Muscle layer of duodenum (tissue), 2 donors: ENCODE results near the gene DSC2.

Experiments
- H3K27ac ChIP-seq: one replicate; pipeline ENCODE4 v1.7.0; 2013; ENCODE audit warnings: mild to moderate bottlenecking, low read length
- H3K27me3 ChIP-seq: one replicate; pipeline ENCODE4 v1.7.0; 2013; ENCODE audit warnings: low read depth, mild to moderate bottlenecking, control low read depth, low read length
- H3K36me3 ChIP-seq, 2 donors: one replicate each; pipeline ENCODE4 v1.7.0; 2013; ENCODE audit warnings: low read length in 2 of 2, control low read depth in 1 of 2, mild to moderate bottlenecking in 1 of 2; ENCODE audit not compliant: insufficient read depth in 2 of 2, control insufficient read depth in 1 of 2
- H3K4me1 ChIP-seq, 2 donors: one replicate each; pipeline ENCODE4 v1.7.0; 2013; ENCODE audit warnings: low read length in 2 of 2, mild to moderate bottlenecking in 2 of 2, control low read depth in 1 of 2, moderate library complexity in 1 of 2; ENCODE audit not compliant: insufficient read depth in 2 of 2, control insufficient read depth in 1 of 2
- H3K4me3 ChIP-seq, 2 donors: one replicate each; pipeline ENCODE4 v1.7.0; 2013; ENCODE audit warnings: low read length in 2 of 2, low read depth in 1 of 2, mild to moderate bottlenecking in 1 of 2
- H3K9me3 ChIP-seq, 2 donors: one replicate each; pipeline ENCODE4 v1.7.0; 2013; ENCODE audit warnings: low read length in 2 of 2, control low read depth in 1 of 2, mild to moderate bottlenecking in 1 of 2; ENCODE audit not compliant: control insufficient read depth in 1 of 2
- donor health status: healthy.

Gene DSC2

GRCh38 chr18:31061945-31062344 is 40.3 kb downstream of the DSC2 start:
- no peaks in the 10 kb centered on the region for H3K27me3 ChIP-seq
- H3K36me3 ChIP-seq: no peaks in the 10 kb centered on the region
- H3K27ac ChIP-seq: no peak overlapping the region
- no peak overlapping the region for H3K4me3 ChIP-seq
- H3K9me3 ChIP-seq: no peaks in the 10 kb centered on the region
- peaks cover 0 to 3% of the 10 kb centered on the region in 2 donors for H3K4me1 ChIP-seq

GRCh38 chr18:31058897-31059296 is 43.3 kb downstream of the DSC2 start:
- no peaks in the 10 kb centered on the region for H3K36me3 ChIP-seq
- H3K9me3 ChIP-seq: no peaks in the 10 kb centered on the region
- peaks cover 0 to 3% of the 10 kb centered on the region in 2 donors for H3K4me1 ChIP-seq
- H3K27ac ChIP-seq: no peak overlapping the region
- no peaks in the 10 kb centered on the region for H3K27me3 ChIP-seq
- H3K4me3 ChIP-seq: no peak overlapping the region

- Histone ChIP-seq H3K36me3 (no peaks in the 10 kb centered on the region), H3K9me3 (no peaks in the 10 kb centered on the region), H3K27ac (no peak overlapping the region), H3K4me1 (peaks cover 0 to 3% of the 10 kb centered on the region in 2 donors), H3K4me3 (no peak overlapping the region), H3K27me3 (no peaks in the 10 kb centered on the region)
Observed at GRCh38 chr18:31057917-31058316, 44.3 kb downstream of the DSC2 start.

- H3K27ac ChIP-seq: no peak overlapping the region
- H3K27me3 ChIP-seq: no peaks in the 10 kb centered on the region
Observed at GRCh38 chr18:31057051-31057450, 45.2 kb downstream of the DSC2 start.

GRCh38 chr18:31056296-31056695 is 45.9 kb downstream of the DSC2 start:
- Histone ChIP-seq H3K9me3 (no peaks in the 10 kb centered on the region), H3K27ac (no peak overlapping the region), H3K4me3 (no peak overlapping the region), H3K4me1 (peaks cover 0 to 3% of the 10 kb centered on the region in 2 donors), H3K36me3 (no peaks in the 10 kb centered on the region), H3K27me3 (no peaks in the 10 kb centered on the region)

More at GRCh38 chr18:31057051-31057450, 45.2 kb downstream of the DSC2 start:
- no peak overlapping the region for H3K4me3 ChIP-seq
- no peaks in the 10 kb centered on the region for H3K36me3 ChIP-seq
- H3K4me1 ChIP-seq: peaks cover 0 to 3% of the 10 kb centered on the region in 2 donors
- no peaks in the 10 kb centered on the region for H3K9me3 ChIP-seq

- H3K9me3 ChIP-seq: no peaks in the 10 kb centered on the region
- H3K4me3 ChIP-seq: no peak overlapping the region
- H3K4me1 ChIP-seq: no peaks in the 10 kb centered on the region
- no peak overlapping the region for H3K27ac ChIP-seq
- no peaks in the 10 kb centered on the region for H3K27me3 ChIP-seq
- no peaks in the 10 kb centered on the region for H3K36me3 ChIP-seq
Observed at GRCh38 chr18:31050635-31051034, 51.6 kb downstream of the DSC2 start.

GRCh38 chr18:31049189-31049588 is 53.0 kb downstream of the DSC2 start:
- no peaks in the 10 kb centered on the region for H3K36me3 ChIP-seq

GRCh38 chr18:31048216-31048615 is 54.0 kb downstream of the DSC2 start:
- H3K27ac ChIP-seq: no peak overlapping the region
- H3K36me3 ChIP-seq: no peaks in the 10 kb centered on the region
- H3K4me3 ChIP-seq: no peak overlapping the region
- peaks cover 0 to 4% of the 10 kb centered on the region in 2 donors for H3K9me3 ChIP-seq
- H3K4me1 ChIP-seq: no peaks in the 10 kb centered on the region
- peaks cover 9% of the 10 kb centered on the region for H3K27me3 ChIP-seq

More at GRCh38 chr18:31049189-31049588, 53.0 kb downstream of the DSC2 start:
- H3K9me3 ChIP-seq: peaks cover 0 to under 1% of the 10 kb centered on the region in 2 donors
- peaks cover under 1% of the 10 kb centered on the region for H3K27me3 ChIP-seq
- H3K4me1 ChIP-seq: no peaks in the 10 kb centered on the region
- H3K27ac ChIP-seq: no peak overlapping the region
- H3K4me3 ChIP-seq: no peak overlapping the region

GRCh38 chr18:31046916-31047315 is 55.3 kb downstream of the DSC2 start:
- H3K27ac ChIP-seq: no peak overlapping the region

GRCh38 chr18:31045599-31045998 is 56.6 kb downstream of the DSC2 start:
- Histone ChIP-seq H3K36me3 (no peaks in the 10 kb centered on the region), H3K27me3 (peaks cover 29% of the 10 kb centered on the region), H3K4me3 (no peak overlapping the region), H3K27ac (no peak overlapping the region), H3K9me3 (peaks cover 0 to 4% of the 10 kb centered on the region in 2 donors), H3K4me1 (peaks cover 0 to 20% of the 10 kb centered on the region in 2 donors)

More at GRCh38 chr18:31046916-31047315, 55.3 kb downstream of the DSC2 start:
- H3K9me3 ChIP-seq: peaks cover 0 to 4% of the 10 kb centered on the region in 2 donors
- no peaks in the 10 kb centered on the region for H3K36me3 ChIP-seq
- peaks cover 0 to 12% of the 10 kb centered on the region in 2 donors for H3K4me1 ChIP-seq
- no peak overlapping the region for H3K4me3 ChIP-seq
- peaks cover 16% of the 10 kb centered on the region for H3K27me3 ChIP-seq

GRCh38 chr18:31044926-31045325 is 57.3 kb downstream of the DSC2 start:
- peaks cover 35% of the 10 kb centered on the region for H3K27me3 ChIP-seq
- H3K36me3 ChIP-seq: no peaks in the 10 kb centered on the region
- no peak overlapping the region for H3K4me3 ChIP-seq
- no peak overlapping the region for H3K27ac ChIP-seq
- H3K4me1 ChIP-seq: peaks cover 0 to 20% of the 10 kb centered on the region in 2 donors
- H3K9me3 ChIP-seq: peaks cover 0 to 4% of the 10 kb centered on the region in 2 donors

- Histone ChIP-seq H3K4me1 (peaks cover 0 to 20% of the 10 kb centered on the region in 2 donors), H3K4me3 (no peak overlapping the region), H3K9me3 (peaks cover 0 to 4% of the 10 kb centered on the region in 2 donors), H3K27ac (no peak overlapping the region), H3K27me3 (peaks cover 44% of the 10 kb centered on the region), H3K36me3 (no peaks in the 10 kb centered on the region)
Observed at GRCh38 chr18:31043709-31044108, 58.5 kb downstream of the DSC2 start.
